HCT116 (cell line): ENCODE data around the gene RBBP8NL. TPM values are rescaled to one million over a fixed set of nuclear protein-coding genes. Genes with fewer than 3 reads are reported as not detected.
A peak's percentile ranks its signal among the peaks of the same experiment; 100 is the strongest.

Experiments
- ATAC-seq: fragments of 200-7000 bp; cut with Tn5 transposase; 2 replicates; pipeline ENCODE4 v1.9.1; 2020; ENCODE audit warnings: mild to moderate bottlenecking, moderate library complexity
- BruUV-seq: library from RNA; stranded (reverse); fragments of 400-500 nt; replicated peaks from 2 replicates; lab custom pipeline; 2021; lab: Mats Ljungman, UMichigan
- CTCF ChIA-PET: fragments of 300-600 bp; sonication (Branson Sonifier 250); formaldehyde crosslinking; loops from one replicate; lab custom pipeline; 2021; ENCODE audit warnings: antibody characterized with exemption; lab: Charles Lee
- POLR2A ChIA-PET: fragments of 300-600, 350-600 bp; sonication (Branson Sonifier 250); formaldehyde crosslinking; loops from one replicate; lab custom pipeline; 2021; ENCODE audit warnings: antibody characterized with exemption; lab: Charles Lee
- RAD21 ChIA-PET, 2 experiments: fragments of 300-600 bp; sonication (Branson Sonifier 250); formaldehyde crosslinking; loops; one replicate each; lab custom pipeline; 2023; ENCODE audit warnings: low total read pairs in 2 of 2; ENCODE audit not compliant: uncharacterized antibody in 2 of 2, unreplicated experiment in 2 of 2, low non-redundant PET in 1 of 2; lab: Charles Lee
- DNase-seq: peaks from one replicate; pipeline ENCODE4 v3.0.0-alpha.2; 2010; ENCODE audit warnings: low read depth, low spot score
- H2AFZ ChIP-seq: fragments of 200-600 bp; shearing (Covaris generic), sonication (generic); 2 replicates; pipeline ENCODE4 v1.6.1; 2017; ENCODE audit warnings: low read depth, mixed run types, mixed read lengths, antibody characterized with exemption, low read length; ENCODE audit not compliant: poor library complexity, severe bottlenecking
- H3K27ac ChIP-seq: 2 replicates; pipeline ENCODE4 v1.5.1; 2012; ENCODE audit warnings: low read depth, low read length
- H3K27me3 ChIP-seq: fragments of 200-600 bp; sonication (generic); 2 replicates; pipeline ENCODE4 v1.6.1; 2016; ENCODE audit warnings: mixed run types, low read length, mixed read lengths; ENCODE audit not compliant: insufficient read depth
- H3K36me3 ChIP-seq, 2 experiments: fragments of 200-500 bp in 1 of 2; fragments of 200-600 bp in 1 of 2; sonication (Bioruptor generic) in 1 of 2; sonication (generic) in 1 of 2; 2 replicates each; pipeline versions ENCODE4 v1.5.1 to v1.6.1; 2014 to 2016; ENCODE audit warnings: low read length in 2 of 2, inconsistent platforms in 1 of 2, mixed read lengths in 1 of 2, mixed run types in 1 of 2; ENCODE audit not compliant: insufficient read depth in 2 of 2, control insufficient read depth in 1 of 2
- H3K4me1 ChIP-seq, 2 experiments: fragments of 200-600 bp in 1 of 2; sonication (generic) in 1 of 2; 2 replicates each; pipeline versions ENCODE4 v1.5.1 to v1.6.1; 2012 to 2017; ENCODE audit warnings: low read length in 2 of 2, inconsistent platforms in 1 of 2, mild to moderate bottlenecking in 1 of 2, mixed read lengths in 1 of 2, mixed run types in 1 of 2, moderate library complexity in 1 of 2; ENCODE audit not compliant: insufficient read depth in 2 of 2, control insufficient read depth in 1 of 2
- H3K4me2 ChIP-seq: fragments of 200-600 bp; sonication (generic); 2 replicates; pipeline ENCODE4 v1.6.1; 2017; ENCODE audit warnings: mixed run types, low read length, mixed read lengths
- H3K4me3 ChIP-seq, 2 experiments: fragments of 200-600 bp in 1 of 2; sonication (generic) in 1 of 2; replicated peaks in 1 of 2; 2 replicates each; pipeline ENCODE4 v1.5.1; 2011 to 2016; ENCODE audit warnings: low read length in 2 of 2, control low read depth in 1 of 2, low read depth in 1 of 2, mild to moderate bottlenecking in 1 of 2, mixed read lengths in 1 of 2, mixed run types in 1 of 2
- H3K79me2 ChIP-seq: fragments of 200-600 bp; sonication (generic); 2 replicates; pipeline ENCODE4 v1.6.1; 2017; ENCODE audit warnings: mild to moderate bottlenecking, mixed run types, low read length, moderate library complexity, mixed read lengths; ENCODE audit not compliant: insufficient read depth
- H3K9ac ChIP-seq: fragments of 200-600 bp; sonication (generic); 2 replicates; pipeline ENCODE4 v1.6.1; 2016; ENCODE audit warnings: low read length, mixed read lengths
- H3K9me2 ChIP-seq: fragments of 200-600 bp; sonication (generic), shearing (Covaris generic); 2 replicates; pipeline ENCODE4 v1.6.1; 2017; ENCODE audit warnings: mixed run types, mild to moderate bottlenecking, moderate library complexity; ENCODE audit not compliant: insufficient read depth
- H3K9me3 ChIP-seq, 2 experiments: fragments of 200-500 bp in 1 of 2; fragments of 200-600 bp in 1 of 2; sonication (Bioruptor generic) in 1 of 2; sonication (generic) in 1 of 2; 2 replicates each; pipeline ENCODE4 v1.6.1; 2014 to 2017; ENCODE audit warnings: low read length in 2 of 2, mixed read lengths in 2 of 2, inconsistent platforms in 1 of 2, low read depth in 1 of 2, mild to moderate bottlenecking in 1 of 2, mixed run types in 1 of 2, moderate library complexity in 1 of 2; ENCODE audit not compliant: control insufficient read depth in 1 of 2, insufficient read depth in 1 of 2
- H4K20me1 ChIP-seq: fragments of 200-600 bp; sonication (generic), shearing (Covaris generic); 2 replicates; pipeline ENCODE4 v1.6.1; 2017; ENCODE audit warnings: mixed run types, mild to moderate bottlenecking, moderate library complexity; ENCODE audit not compliant: insufficient read depth
- ATF3 ChIP-seq: IDR thresholded peaks from 2 replicates; pipeline ENCODE4 v1.6.1; 2012
- CTCF ChIP-seq, 3 experiments: fragments of 200-600 bp in 1 of 3; sonication (generic) in 1 of 3; IDR thresholded peaks in 2 of 3; conservative IDR thresholded peaks in 1 of 3; 2 replicates each; pipeline ENCODE4 v1.5.1; 2012 to 2017; ENCODE audit warnings: low read depth in 2 of 3, low read length in 2 of 3, antibody characterized with exemption in 1 of 3, borderline replicate concordance in 1 of 3, control low read depth in 1 of 3, mild to moderate bottlenecking in 1 of 3, mixed read lengths in 1 of 3, mixed run types in 1 of 3, moderate library complexity in 1 of 3; ENCODE audit not compliant: insufficient read depth in 1 of 3
- EGR1 ChIP-seq: IDR thresholded peaks from 2 replicates; pipeline ENCODE4 v1.6.1; 2012; ENCODE audit warnings: low read depth
- YY1 ChIP-seq: IDR thresholded peaks from 2 replicates; pipeline ENCODE4 v1.6.1; 2011; ENCODE audit warnings: low read length, low read depth, moderate library complexity, mild to moderate bottlenecking; ENCODE audit not compliant: insufficient replicate concordance; ENCODE audit errors: extremely low read depth
- ZBTB33 ChIP-seq: IDR thresholded peaks from 2 replicates; pipeline ENCODE4 v1.6.1; 2011; ENCODE audit warnings: mild to moderate bottlenecking, low read length, moderate library complexity; ENCODE audit not compliant: insufficient replicate concordance; ENCODE audit errors: extremely low read depth
- intact Hi-C: fragments of 100-400 bp; cut with micrococcal nuclease; formaldehyde crosslinking; loops from 2 replicates; pipeline ENCODE4 v1.10.0; 2022
- total RNA-seq: library from RNA; stranded (reverse); gene quantifications from one replicate; pipeline ENCODE4 v1.2.1, GENCODE V29; 2021; ENCODE audit not compliant: unreplicated experiment

The RBBP8NL gene
- total RNA-seq, 1 experiment from 2014 or later, result 0.59 TPM

- TF ChIP-seq ATF3 (no peak), YY1 (no peak), ZBTB33 (no peak)
These were observed 63.2 kb downstream of the RBBP8NL start (continued) for GRCh38 chr20:62363920-62364851.

- no peaks in the 10 kb centered on the region; a peak in 1 of 4 replicates for H3K36me3 ChIP-seq
- H3K4me1 ChIP-seq, result peaks cover 70 to 86% of the 10 kb centered on the region in 2 experiments
- H3K27ac ChIP-seq, result peak overlapping the region; percentile 98
These were observed 64.1 kb downstream of the RBBP8NL start for GRCh38 chr20:62362991-62363919.

More at GRCh38 chr20:62362991-62363919, 64.1 kb downstream of the RBBP8NL start:
- H2AFZ ChIP-seq, result no peak overlapping the region
- peaks cover 81% of the 10 kb centered on the region for H3K79me2 ChIP-seq
- H3K4me3 ChIP-seq, result peak overlapping the region in 1 of 2 experiments; percentile 44; a peak in 1 of 4 replicates
- ChIA-PET CTCF (no interaction called here), POLR2A (interaction anchor here (1.1 kb wide), 1 partner anchor 13 kb away, joined by 4 read pairs; no protein-coding TSS in a partner anchor), RAD21 (no interaction called here)
- H3K9me2 ChIP-seq, result no peaks in the 10 kb centered on the region
- no TSS peak for BruUV-seq
- no peaks in the 10 kb centered on the region for H4K20me1 ChIP-seq
- no peak for ATAC-seq
- peak overlapping the region; percentile 94 for H3K9ac ChIP-seq
- peak overlapping the region; percentile 100 for H3K4me2 ChIP-seq
- intact Hi-C loops, result no loop called here
- DNase-seq, result no peak
- H3K27me3 ChIP-seq, result no peaks in the 10 kb centered on the region
- no peaks in the 10 kb centered on the region for H3K9me3 ChIP-seq
- TF ChIP-seq EGR1 (no peak), CTCF (IDR thresholded peaks at IDR 0.05 in 2 of 3, conservative IDR thresholded peaks at IDR 0.05 in 1 of 3; ENCODE audit: borderline replicate concordance in 1 of 3, insufficient read depth in 1 of 3, low read depth in 2 of 3, low read length in 2 of 3) (peak in 1 of 3 experiments; percentile 23; a peak in 2 of 6 replicates)
